ENCODE results near the gene DGKH. TPM values are rescaled to one million over a fixed set of nuclear protein-coding genes. Genes with fewer than 3 reads are reported as not detected.
A peak's percentile ranks its signal among the peaks of the same experiment; 100 is the strongest.
"Not testable (repeated sequence)": the region's sequence is repeated elsewhere in the genome, so short reads cannot be mapped to it uniquely, and the experiment has no call there.

DGKH gene
- total and polyA plus RNA-seq, 7 donors: 0.42 to 4.6 (median 2.1) TPM

- ATAC-seq (no peak), DNase-seq (no peak)
- H3K4me3 ChIP-seq: no peak overlapping the region
- H3K27me3 ChIP-seq (ENCODE audit: insufficient read depth in 3 of 3, low read length in 2 of 3): no peaks in the 10 kb centered on the region
- TF ChIP-seq CTCF (IDR thresholded peaks at IDR 0.05): no peak
- intact Hi-C loops (cut with DNase I): no loop called here
- no peaks in the 10 kb centered on the region for H3K36me3 ChIP-seq (ENCODE audit: insufficient read depth in 1 of 2, low read depth in 1 of 2)
- H3K9me3 ChIP-seq: no peaks in the 10 kb centered on the region
- 86 to 88% (median 87%) methylated on average over 2 of the region's 2 CpGs for WGBS, 3 donors
- H3K4me1 ChIP-seq: no peaks in the 10 kb centered on the region
- no peak overlapping the region for H3K27ac ChIP-seq
These were observed 46.1 kb downstream of the DGKH start for GRCh38 chr13:42094516-42095040.

- intact Hi-C loops (cut with DNase I); H3K9me3 ChIP-seq; H3K27me3 ChIP-seq (ENCODE audit: insufficient read depth in 3 of 3, low read length in 2 of 3); H3K27ac ChIP-seq; H3K36me3 ChIP-seq (ENCODE audit: insufficient read depth in 1 of 2, low read depth in 1 of 2); DNase-seq; ATAC-seq; H3K4me3 ChIP-seq; H3K4me1 ChIP-seq: not testable (repeated sequence)
- WGBS, 3 donors: 92 to 98% (median 97%) methylated on average over 2 of the region's 2 CpGs
These were observed 47.8 kb downstream of the DGKH start for GRCh38 chr13:42096222-42096621.

DNA sequence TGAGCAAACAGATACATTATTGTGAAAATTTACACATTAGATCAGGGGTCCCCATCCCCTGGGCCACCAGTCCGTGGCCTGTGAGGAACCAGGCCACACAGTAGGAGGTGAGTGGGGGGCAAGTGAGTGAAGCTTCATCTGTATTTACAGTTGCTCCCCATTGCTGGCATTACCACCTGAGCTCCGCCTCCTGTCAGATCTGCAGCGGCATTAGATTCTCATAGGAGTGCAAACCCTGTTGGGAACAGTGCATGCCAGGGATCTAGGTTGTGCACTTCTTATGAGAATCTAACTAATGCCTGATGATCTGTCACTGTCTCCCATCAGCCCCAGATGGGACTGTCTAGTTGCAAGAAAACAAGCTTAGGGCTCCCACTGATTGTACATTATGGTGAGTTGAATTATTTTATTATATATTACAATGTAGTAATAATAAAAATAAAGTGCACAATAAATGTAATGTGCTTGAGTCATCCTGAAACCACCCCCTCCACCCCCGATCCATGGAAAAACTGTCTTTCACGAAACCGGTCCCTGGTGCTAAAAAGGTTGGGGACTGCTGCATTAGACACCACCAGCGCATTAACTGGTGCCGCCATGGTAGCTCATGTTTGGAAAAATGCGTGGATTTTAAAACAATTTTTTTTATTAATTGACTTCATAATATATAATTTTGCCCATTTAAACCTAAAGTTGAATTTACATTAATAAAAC lies 51.7 kb downstream of the DGKH start:
- H3K9me3 ChIP-seq: peaks cover 6% of the 10 kb centered on the region
- no peak overlapping the region for H3K4me3 ChIP-seq
- H3K4me1 ChIP-seq: no peaks in the 10 kb centered on the region
- H3K36me3 ChIP-seq (ENCODE audit: insufficient read depth in 1 of 2, low read depth in 1 of 2): no peaks in the 10 kb centered on the region
- TF ChIP-seq CTCF (IDR thresholded peaks at IDR 0.05): no peak
- 96 to 97% (median 97%) methylated on average over 9 of the region's 9 CpGs for WGBS, 3 donors
- DNase-seq (no peak), ATAC-seq (no peak)
- intact Hi-C loops (cut with DNase I): no loop called here
- H3K27ac ChIP-seq: no peak overlapping the region
- no peaks in the 10 kb centered on the region for H3K27me3 ChIP-seq (ENCODE audit: insufficient read depth in 3 of 3, low read length in 2 of 3)

DNA sequence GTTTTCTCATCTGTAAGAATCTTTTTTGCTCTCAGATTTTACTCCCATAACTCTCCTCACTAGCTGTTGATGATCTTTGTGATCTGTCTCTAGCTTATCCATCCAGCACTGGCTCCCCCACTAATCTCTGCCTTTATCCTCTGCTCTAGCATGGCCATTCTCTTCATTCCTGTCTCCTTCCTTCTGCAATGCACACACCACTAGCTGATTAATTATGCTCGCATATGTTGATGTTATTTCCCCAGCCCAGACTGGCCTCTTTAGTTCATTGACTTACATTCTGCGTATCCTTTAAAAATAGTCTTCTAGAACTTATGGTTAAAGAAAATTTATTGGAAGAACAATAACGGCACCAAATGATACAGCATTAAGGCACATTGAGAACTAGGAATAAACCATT lies 52.5 kb downstream of the DGKH start:
- no peak for TF ChIP-seq CTCF (IDR thresholded peaks at IDR 0.05)
- DNase-seq (no peak), ATAC-seq (no peak)
- H3K36me3 ChIP-seq (ENCODE audit: insufficient read depth in 1 of 2, low read depth in 1 of 2): no peaks in the 10 kb centered on the region
- no peak overlapping the region for H3K4me3 ChIP-seq
- H3K9me3 ChIP-seq: peaks cover 6% of the 10 kb centered on the region
- no peak overlapping the region for H3K27ac ChIP-seq
- no peaks in the 10 kb centered on the region for H3K4me1 ChIP-seq
- intact Hi-C loops (cut with DNase I): no loop called here
- H3K27me3 ChIP-seq (ENCODE audit: insufficient read depth in 3 of 3, low read length in 2 of 3): no peaks in the 10 kb centered on the region
- WGBS, 3 donors: 94 to 98% (median 97%) methylated on average over 3 of the region's 3 CpGs

- Histone ChIP-seq H3K27ac (no peak overlapping the region), H3K4me3 (no peak overlapping the region), H3K36me3 (ENCODE audit: insufficient read depth in 1 of 2, low read depth in 1 of 2) (no peaks in the 10 kb centered on the region), H3K4me1 (no peaks in the 10 kb centered on the region), H3K27me3 (ENCODE audit: insufficient read depth in 3 of 3, low read length in 2 of 3) (no peaks in the 10 kb centered on the region), H3K9me3 (peaks cover 6% of the 10 kb centered on the region)
- TF ChIP-seq CTCF (IDR thresholded peaks at IDR 0.05): no peak
- DNase-seq: peak in 1 of 2 donors; percentile 56
- WGBS, 3 donors: 39 to 43% (median 40%) methylated on average over 3 of the region's 3 CpGs
- peak in 2 of 4 donors; percentile 40 to 47 for ATAC-seq
- intact Hi-C loops (cut with DNase I): no loop called here
These were observed 53.6 kb downstream of the DGKH start for GRCh38 chr13:42101821-42102585.

All from psoas muscle (tissue), 8 donors.